ENCODE measurements around the gene TTPAL.

The TTPAL gene

DNA sequence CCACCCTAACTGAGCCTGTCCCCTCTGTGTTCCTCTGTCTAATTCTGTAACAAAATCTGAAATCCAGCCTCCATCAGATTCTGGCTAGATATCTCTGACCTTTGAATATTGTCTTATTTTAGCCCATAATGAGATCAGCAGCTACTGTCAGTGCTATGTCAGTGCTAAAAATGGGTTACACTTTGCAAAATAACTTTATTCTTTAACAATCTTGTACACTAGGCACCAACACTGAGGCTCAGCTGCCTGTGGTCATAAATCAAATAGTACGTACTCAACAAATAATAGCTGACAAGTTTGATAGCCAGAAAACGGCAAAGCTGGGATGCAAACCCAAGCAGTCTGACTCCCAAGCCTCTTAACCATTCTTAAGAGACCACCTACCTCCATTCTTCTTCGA lies 22.1 kb downstream of the TTPAL start:
- no peak for DNase-seq (ENCODE audit: low spot score)

DNA sequence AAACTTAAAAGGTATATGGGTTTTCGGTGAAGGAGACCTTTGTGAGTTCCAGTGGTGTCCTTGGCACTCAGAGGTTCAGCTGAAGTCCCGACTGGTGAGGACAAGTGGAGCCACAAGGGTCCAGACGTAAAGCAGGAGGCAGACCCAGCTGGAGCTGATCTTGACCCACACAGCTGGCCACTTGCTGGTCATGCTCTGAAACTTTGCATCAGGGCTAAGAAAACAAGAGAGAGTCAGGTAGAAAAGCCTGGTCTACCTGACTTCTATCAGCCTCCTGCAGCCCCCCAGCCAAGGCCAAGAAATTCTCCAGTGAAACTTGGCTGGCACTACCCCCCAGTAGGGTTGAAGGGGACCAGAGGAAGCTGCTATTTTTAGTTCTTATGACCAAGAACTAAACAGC lies 24.5 kb downstream of the TTPAL start:
- no peak for DNase-seq (ENCODE audit: low spot score)

DNA sequence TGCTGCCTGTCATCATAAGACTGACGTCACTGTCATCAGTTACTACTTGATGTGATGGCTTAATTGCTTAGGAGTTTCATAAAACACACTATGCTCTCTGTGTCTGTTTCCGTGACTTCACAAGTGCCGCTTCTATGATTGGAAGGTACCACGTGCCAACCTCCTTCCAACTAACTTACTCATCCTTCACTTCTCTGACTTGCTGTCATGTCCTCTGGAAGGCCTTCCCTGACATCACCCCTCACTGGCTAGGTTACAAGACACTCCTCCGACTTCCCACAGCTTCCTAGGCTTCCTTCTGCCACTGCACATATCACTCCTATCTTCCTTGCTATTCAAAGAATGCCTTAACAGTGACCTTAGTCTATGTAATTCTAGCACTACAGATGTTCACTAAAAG lies 25.8 kb downstream of the TTPAL start:
- DNase-seq (ENCODE audit: low spot score): no peak

DNA sequence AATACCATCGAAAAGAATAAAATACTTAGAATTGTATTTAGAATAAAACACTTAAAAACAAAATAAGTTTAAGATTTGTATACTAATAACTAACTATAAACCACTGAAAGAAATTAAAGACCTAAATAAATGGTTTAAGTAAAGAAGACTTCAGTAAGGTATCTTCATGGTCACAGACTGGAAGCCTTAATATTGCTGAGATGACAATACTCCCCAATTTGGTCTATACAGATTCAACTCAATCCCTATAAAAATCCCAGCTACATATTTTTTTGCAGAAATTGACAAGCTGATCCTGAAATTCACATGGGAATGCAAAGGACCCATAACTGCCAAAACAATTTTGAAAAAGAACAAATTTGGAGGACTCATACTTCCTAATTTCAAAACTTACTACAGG lies 27.3 kb downstream of the TTPAL start:
- DNase-seq (ENCODE audit: low spot score): no peak

DNA sequence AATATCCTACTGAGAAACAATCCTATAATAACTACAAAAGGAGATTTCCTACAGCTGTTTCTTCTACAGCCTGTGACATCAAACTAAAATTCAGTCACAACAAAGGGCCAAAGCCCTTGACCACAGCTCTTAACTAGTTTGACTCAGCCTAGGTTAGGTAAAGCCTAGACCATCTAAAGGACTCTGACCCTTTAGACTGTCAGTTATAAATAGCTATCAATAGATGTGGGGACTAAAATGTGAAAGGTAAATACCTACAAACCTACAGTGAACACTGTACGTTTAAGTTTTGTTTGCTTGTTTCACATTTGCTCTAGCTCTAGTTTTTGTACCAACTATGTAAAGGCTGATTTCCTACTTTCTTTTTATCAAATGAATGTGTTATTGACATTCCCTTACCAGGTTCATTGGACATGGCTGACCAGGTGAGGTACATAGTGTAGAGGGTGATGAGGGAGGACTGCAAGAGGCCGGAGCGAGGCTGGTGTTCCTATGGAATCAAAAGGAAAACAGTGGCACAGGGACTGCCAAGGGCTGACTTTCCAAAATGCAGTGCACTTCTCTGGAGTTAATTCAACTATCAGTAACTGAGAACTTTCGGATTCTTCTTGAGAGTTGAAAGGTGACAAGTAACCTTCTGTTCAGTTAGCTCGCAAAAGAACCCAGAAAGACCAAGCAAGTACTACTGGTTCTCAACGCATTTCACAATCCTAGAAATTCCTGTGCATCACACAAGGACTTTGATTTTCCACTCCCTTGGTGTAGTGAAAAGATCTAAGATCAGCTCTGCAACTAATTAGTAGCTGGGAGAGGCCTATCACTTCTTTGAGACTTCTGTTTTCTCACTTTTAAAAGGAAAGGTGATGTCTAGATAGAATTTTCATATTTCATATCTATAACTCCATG lies 29.0 kb downstream of the TTPAL start:
- DNase-seq (ENCODE audit: low spot score): no peak

DNA sequence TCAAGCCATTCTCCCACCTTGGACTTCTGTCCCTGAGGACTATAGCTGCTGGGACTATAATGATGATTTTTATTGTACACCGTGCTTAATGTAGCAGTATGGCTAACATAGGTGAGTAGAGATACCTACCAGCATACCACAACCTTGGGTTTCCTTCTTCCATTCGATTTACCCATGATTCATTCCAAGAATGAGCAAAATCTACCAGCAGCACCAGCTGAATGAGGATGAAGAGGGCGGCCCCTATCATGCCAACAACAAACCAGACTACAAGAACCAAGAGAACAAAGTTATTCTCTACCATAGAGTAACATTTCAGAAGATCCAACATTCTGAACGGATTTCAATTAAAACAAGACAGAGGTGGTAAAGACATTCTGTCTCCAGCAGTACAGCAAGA lies 34.1 kb downstream of the TTPAL start:
- no peak for DNase-seq (ENCODE audit: low spot score)

DNA sequence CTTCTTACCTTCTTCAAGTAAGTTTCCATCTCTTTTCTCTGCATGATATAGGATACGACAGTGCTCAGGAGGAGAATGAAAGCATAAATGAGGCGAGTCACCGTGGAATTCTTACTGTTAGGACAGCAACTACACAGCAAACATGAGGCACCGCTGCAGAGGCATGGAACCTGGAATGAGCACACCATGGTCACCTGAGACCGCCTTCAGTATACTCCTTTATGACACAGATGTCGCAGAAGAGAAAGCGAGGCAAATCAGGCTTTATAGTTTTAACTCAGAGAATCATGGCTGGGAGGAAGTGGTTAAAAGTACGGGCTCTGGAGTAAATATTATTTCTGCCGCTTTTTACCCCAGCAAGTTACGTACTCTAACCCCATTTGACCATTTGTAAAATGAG lies 38.2 kb downstream of the TTPAL start:
- no peak for DNase-seq (ENCODE audit: low spot score)

DNA sequence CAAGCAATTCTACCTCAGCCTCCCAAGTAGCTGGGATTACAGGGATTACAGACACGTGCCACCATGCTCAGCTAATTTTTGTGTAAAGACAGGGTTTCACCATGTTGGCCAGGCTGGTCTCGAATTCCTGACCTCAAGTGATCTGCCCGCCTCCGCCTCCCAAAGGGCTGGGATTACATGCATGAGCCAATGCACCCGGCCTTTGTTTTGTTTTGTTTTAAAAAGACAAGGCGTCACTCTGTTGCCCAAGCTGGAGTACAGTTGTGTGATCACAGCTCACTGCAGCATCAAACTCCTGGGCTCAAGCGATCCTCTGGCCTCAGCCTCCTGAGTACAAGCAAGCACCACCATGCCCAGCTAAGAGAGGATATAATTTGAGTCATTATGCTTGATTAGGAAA lies 40.8 kb downstream of the TTPAL start:
- DNase-seq (ENCODE audit: low spot score): no peak

DNA sequence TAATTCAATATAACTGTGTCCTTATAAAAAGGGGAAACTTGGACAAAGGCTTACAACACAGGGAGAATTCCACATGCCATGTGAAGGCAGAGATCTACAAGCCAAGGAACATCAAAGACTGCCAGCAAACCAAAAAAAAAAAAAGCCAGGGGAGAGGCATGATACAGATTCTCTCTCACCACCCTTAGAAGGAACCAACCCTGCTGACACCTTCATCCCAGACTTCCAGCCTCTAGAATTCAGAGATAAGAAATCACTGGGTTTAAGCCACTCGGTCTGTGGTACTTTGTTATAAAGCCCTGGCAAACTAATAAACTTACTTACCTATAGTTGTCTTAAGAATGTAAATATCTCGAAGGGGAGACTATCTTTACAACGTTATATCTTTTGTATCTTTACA lies 41.8 kb downstream of the TTPAL start:
- DNase-seq (ENCODE audit: low spot score): no peak

DNA sequence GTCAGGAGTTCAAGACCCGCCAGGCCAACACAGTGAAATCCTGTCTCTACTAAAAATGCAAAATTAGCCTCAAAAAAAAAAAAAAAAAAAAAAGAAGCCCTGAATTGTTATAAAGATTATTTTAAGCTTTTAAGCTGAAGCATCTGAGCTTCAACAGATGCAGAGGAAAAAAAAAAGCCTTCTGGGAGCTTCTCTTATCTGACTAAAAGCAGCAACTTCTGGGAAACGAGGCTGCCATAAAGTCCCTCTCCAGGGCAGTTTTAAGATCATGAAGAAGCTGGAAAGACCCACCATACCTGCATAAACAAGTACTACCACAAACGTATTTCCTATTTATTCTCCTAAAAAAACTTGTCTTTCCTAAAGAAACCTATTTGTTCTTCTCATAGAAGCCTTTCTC lies 42.6 kb downstream of the TTPAL start:
- DNase-seq (ENCODE audit: low spot score): no peak

DNA sequence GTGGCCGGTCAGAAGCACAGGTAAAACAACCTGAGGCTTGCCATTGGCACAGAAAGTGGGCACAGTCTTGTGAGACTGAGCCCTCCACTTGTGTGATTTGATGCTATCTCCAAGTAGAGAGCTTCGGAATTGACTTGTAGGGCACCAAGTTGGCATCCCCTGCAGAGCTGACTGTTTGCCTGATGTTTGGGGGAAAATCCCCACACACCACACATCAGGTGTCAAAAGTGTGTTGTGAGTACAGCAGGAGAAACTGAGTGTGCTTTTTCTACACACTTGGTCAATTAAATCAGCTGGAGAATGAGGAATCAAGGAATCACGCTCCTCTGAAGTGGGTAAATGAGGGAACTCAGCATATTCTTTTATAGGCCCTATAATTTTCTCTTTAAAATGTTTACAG lies 45.2 kb downstream of the TTPAL start:
- no peak for DNase-seq (ENCODE audit: low spot score)

DNA sequence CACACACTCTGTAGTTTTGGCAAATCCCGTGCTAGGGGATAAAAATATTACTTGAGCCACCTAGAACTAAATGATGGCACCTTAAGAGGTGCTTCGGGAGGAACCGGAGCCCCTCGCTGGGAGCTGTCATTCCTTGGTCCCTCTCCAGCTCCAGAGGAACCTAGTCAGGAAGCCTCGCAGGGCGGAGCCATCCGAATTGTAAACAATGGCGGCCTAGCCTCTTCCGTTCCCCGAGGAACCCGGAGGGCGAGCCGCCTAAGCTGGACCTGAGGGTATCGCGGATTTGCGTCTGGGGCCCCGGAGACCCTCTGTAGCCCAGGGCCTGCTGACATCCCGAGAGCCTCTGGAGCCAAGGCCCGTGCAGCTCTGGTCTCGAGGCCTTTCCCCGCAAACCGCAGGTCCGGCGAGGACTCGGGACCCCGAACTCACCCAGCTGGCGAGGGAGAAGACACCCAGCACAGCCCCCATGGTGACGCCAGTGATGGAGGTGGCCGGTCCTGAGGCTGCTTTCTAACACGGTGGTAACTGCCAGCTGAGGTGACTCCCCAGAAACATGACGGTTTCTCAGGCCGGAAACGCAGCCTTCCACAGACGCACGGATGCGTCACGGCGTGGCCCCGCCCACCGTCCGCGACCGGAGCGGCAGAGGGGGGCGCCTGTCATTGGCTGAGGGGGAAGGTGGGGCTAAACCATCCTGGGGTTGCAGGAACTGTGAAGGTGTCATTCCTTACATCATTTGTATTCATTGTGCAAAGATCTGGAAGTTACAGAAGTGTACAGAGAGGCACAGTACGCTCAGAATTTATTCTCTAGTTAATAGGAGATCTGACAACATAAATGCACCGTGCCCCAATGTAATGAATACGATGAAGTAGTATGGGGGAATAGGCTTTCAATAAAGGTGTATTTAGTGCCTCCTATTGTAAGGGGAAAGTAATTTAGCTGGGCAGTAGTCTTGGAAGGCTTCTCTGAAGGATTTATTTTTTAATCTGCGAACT lies 46.1 kb downstream of the TTPAL start, which contains the start of gene SERINC3:
SERINC3 (minus strand) TSS at position 587 of the 998 bp plus-strand sequence; CDS start at position 468, 119 bp downstream.
- peak; percentile 90 for DNase-seq (ENCODE audit: low spot score)

DNA sequence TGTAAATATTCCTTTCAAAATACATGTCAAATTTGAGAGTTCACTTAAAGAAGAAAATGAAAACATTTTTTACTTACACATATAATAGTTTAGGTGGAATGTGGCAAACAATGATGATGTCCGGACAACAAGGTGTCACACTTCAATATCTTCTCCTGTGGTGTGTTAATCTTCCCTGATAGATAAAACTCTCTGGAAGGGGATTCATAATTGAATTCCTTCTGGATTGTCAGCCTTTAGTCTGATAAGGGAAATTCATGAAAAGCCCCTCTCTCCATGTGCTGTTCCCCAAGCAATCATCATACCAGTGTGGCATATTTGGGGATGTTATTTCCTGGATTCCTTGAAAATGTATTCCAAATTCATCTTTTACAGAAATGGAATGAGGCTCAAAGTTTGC lies 47.2 kb downstream of the TTPAL start:
- DNase-seq (ENCODE audit: low spot score): no peak

DNA sequence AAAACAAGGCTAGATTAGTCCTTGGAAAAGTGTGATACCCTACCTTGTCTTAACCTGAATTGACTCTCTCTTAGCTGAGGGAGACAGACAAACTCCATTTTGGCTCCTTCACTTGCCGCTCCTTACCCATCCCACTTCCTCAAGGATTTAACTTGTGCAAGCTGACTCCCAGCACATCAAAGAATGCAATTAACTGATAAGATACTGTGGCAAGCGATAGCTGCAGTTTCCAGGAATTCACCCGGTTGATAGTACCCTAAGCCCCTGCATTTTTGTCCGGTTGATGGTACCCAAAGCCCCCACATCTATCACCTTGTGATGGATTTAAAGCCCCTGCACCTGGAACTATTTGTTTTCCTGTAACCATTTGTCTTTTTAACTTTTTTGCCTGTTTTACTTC lies 48.1 kb downstream of the TTPAL start:
- DNase-seq (ENCODE audit: low spot score): no peak

DNA sequence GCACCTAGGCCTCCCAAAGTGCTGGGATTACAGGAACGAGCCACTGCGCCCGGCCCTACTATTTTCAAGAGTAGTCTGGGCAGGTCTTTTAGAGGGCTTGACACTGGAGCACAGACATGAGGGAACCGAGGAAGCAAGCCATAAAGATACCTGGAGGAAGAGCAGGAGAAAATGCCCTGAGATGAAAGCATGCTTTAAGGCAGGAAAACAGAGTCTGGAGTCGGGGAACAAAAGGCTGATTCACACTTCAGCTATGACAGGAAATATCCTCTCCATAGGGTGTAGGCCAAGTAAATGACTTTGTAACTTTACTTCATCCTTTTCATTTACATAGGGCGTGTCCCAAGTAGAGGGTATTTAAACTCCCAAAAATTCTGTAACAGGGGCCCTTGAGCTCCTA lies 50.5 kb downstream of the TTPAL start:
- no peak for DNase-seq (ENCODE audit: low spot score)

DNA sequence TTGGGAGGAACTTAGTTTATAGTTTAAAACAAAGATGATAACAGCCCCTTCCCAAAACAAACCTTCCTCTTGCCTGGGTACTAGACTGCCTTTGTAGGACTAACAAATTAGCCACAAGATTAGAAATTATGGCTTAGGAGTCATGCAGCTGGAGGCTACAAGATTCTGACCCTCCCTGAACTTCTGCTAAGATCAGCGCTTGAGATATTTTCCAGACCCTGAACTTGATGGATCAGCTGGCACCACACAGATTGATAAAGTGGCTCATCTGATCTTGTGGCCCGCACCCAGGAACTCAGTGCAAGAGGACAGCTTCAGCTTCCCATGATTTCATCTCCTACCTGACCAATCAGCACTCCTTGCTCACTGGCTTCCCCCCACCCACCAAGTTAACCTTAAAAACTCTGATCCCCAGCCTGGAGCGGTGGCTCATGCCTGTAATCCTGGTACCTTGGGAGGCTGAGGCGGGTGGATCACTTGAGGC lies 52.1 kb downstream of the TTPAL start:
- no peak for DNase-seq (ENCODE audit: low spot score)

DNA sequence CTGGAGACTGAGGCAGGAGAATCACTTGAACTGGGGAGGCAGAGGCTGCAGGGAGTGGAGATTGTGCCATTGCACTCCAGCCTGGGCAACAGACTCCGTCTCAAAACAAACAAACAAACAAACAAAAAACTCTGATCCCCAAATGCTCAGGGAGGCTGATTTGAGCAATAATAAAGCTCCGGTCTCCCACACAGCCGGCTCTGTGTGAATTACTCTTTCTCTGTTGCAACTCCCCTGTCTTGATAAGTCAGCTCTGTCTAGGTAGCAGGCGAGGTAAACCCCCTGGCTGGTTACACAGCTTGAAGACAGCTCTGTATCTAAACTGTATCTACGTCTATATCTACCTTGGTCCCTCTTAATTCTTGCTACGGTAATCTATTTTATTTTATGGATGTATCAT lies 52.6 kb downstream of the TTPAL start:
- DNase-seq (ENCODE audit: low spot score): no peak

DNA sequence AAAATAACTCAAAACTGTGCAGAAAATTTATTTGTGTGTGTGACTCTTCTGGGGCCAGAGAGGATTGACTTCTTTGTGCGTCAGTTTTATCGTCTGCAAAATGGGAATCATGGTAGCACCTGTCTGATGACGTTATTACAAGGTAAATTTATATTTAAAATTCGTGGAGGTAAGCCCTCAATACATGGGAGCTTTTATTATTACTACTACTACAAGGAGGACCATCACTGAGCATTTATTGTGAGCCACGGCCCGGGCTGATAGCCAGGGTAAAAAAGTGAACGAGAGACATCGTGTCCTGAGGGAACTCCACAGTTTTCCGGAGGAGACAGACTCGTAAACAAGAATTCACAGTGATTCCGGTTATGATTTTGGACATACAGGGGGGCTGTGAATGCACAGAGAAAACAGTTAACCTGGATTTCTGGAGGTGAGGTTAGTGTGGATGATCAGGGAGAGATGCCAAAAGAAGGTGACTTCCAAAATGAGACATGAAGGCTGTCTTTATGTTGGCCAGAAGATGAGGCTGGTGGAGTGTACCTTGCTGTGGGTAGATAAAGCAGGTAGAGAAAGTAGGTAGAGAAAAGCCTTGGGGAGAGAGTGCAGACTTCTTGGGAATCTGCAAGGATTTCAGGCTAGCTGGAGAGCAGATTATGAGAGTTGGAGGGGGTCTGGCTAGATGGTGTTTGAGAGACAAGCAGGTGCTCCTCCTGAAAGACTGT lies 56.7 kb downstream of the TTPAL start:
- no peak for DNase-seq (ENCODE audit: low spot score)

DNA sequence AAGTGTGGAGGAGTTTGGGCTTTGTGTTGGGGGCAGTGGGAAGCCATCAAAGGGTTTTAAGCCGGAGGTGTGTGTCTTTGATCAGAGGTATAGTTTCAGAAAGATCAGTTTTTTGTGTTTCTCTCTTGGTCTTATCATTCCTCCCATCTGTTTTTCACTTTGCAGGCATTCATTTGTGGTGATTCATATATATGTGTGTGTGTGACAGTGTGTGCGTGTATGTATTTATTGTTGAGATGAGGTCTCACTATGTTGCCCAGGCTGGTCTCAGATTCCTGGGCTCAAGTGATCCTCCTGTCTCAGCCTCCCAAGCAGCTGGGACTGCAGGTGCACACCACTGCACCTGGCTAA lies 57.3 kb downstream of the TTPAL start:
- no peak for DNase-seq (ENCODE audit: low spot score)

DNA sequence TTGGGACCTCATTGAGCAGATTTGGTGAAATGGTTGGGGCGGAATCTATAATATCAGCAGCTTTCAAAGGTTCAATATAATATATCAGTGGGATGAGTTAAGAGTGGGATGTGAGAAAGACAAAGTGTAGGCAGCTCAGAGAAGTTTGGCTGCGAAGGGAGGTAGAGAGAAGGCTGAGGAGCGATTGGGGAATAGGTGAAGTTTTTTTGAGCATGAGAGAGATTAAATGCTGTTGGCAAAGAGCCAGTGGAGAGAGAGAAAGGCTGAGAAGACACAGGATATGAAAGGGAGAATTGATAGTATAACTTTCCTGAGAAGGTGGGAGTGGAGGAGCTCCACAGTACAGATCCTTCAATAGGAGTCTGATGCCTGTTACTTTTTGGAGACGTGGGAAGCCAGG lies 58.3 kb downstream of the TTPAL start:
- DNase-seq (ENCODE audit: low spot score): no peak

DNA sequence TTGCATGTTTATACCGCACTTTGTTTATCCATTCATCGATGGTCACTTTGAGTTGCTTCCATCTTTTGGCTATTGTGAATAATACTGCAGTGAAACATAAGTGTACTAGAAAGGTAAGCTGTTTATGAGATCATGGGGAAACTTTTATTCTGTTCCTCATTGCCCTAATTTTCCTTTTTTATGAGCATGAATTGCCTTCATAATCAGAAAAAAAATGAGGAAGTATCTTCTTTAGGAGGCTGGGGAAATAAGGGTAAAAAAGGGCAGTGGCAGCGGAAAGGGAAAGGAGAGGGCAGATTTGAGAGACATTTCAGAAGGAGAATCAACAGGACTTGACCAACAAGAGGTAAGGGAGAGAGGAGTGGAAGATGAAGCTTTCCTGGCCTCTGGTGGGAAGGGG lies 60.5 kb downstream of the TTPAL start:
- no peak for DNase-seq (ENCODE audit: low spot score)

DNA sequence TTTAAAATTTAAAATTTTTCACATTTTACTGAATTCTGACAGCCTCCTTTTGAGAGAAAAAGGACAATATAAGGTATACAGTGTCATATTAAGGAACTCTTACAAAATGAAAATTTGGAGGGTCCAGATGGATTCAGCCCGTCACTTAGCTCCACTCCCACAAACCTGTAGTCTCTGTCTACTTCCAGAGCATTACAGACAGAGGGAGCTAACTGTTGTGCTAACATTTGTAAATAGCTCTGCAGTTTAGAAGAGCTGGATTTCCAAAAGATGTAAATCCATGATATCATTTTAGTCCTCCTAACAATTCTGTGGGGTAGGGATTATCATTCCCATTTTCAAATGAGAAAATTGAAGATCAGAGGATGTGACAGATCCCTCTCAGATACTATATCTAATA lies 62.3 kb downstream of the TTPAL start:
- no peak for DNase-seq (ENCODE audit: low spot score)

Measured in ecto neural progenitor cell (in vitro differentiated cells).